DOHH2 (cell line): ENCODE data around the gene VWDE.

ENCODE experiments used
- H3F3A ChIP-seq: fragments of 200-600 bp; sonication (generic), shearing (Covaris generic); 2 replicates; pipeline ENCODE4 v1.6.0; 2016; ENCODE audit warnings: antibody characterized with exemption, mild to moderate bottlenecking; ENCODE audit not compliant: control insufficient read depth, insufficient read depth
- H3K27ac ChIP-seq: fragments of 200-600 bp; sonication (generic); 2 replicates; pipeline ENCODE4 v1.5.1; 2014; ENCODE audit warnings: low read depth, mild to moderate bottlenecking, low read length, moderate library complexity
- H3K27me3 ChIP-seq: fragments of 200-600 bp; sonication (generic); 2 replicates; pipeline ENCODE4 v1.6.1; 2014; ENCODE audit warnings: mild to moderate bottlenecking, low read length, mixed read lengths; ENCODE audit not compliant: control insufficient read depth
- H3K36me3 ChIP-seq: fragments of 200-600 bp; sonication (generic); 2 replicates; pipeline ENCODE4 v1.6.1; 2014; ENCODE audit warnings: mild to moderate bottlenecking, low read length, moderate library complexity, mixed read lengths; ENCODE audit not compliant: control insufficient read depth
- H3K4me1 ChIP-seq: fragments of 200-600 bp; sonication (generic); 2 replicates; pipeline ENCODE4 v1.6.1; 2014; ENCODE audit warnings: mild to moderate bottlenecking, low read length, mixed read lengths; ENCODE audit not compliant: control insufficient read depth
- H3K4me2 ChIP-seq: fragments of 200-600 bp; sonication (generic); 2 replicates; pipeline ENCODE4 v1.6.0; 2014; ENCODE audit warnings: mild to moderate bottlenecking, low read length, moderate library complexity
- H3K4me3 ChIP-seq: fragments of 200-600 bp; sonication (generic); 2 replicates; pipeline ENCODE4 v1.5.1; 2014; ENCODE audit warnings: mild to moderate bottlenecking, low read length, mixed read lengths
- H3K79me2 ChIP-seq: fragments of 200-600 bp; sonication (generic); 2 replicates; pipeline ENCODE4 v1.6.1; 2014; ENCODE audit warnings: mild to moderate bottlenecking, low read length, mixed read lengths; ENCODE audit not compliant: control insufficient read depth
- H3K9me2 ChIP-seq: fragments of 200-600 bp; sonication (generic); replicated peaks from 2 replicates; pipeline ENCODE4 v1.6.1; 2014; ENCODE audit warnings: mild to moderate bottlenecking, low read length, mixed read lengths; ENCODE audit not compliant: control insufficient read depth
- H3K9me3 ChIP-seq: fragments of 200-600 bp; sonication (generic); 2 replicates; pipeline ENCODE4 v1.6.1; 2014; ENCODE audit warnings: antibody characterized with exemption, low read length, mixed read lengths; ENCODE audit not compliant: control insufficient read depth, insufficient read depth
- H4K20me1 ChIP-seq: fragments of 200-600 bp; sonication (generic); 2 replicates; pipeline ENCODE4 v1.6.0; 2014; ENCODE audit warnings: low read depth, mild to moderate bottlenecking, antibody characterized with exemption, low read length, moderate library complexity; ENCODE audit not compliant: control insufficient read depth, insufficient read depth
- CTCF ChIP-seq: fragments of 200-600 bp; sonication (generic); IDR thresholded peaks from one replicate; pipeline ENCODE4 v1.5.1; 2014; ENCODE audit warnings: antibody characterized with exemption, mild to moderate bottlenecking, low read depth, low read length; ENCODE audit not compliant: poor library complexity, severe bottlenecking
- EZH2phosphoT487 ChIP-seq: fragments of 200-600 bp; sonication (generic); IDR thresholded peaks from 2 replicates; pipeline ENCODE4 v1.6.1; 2017; ENCODE audit warnings: borderline replicate concordance, mild to moderate bottlenecking, antibody characterized with exemption, low read length, moderate library complexity, mixed read lengths

Gene VWDE

DNA sequence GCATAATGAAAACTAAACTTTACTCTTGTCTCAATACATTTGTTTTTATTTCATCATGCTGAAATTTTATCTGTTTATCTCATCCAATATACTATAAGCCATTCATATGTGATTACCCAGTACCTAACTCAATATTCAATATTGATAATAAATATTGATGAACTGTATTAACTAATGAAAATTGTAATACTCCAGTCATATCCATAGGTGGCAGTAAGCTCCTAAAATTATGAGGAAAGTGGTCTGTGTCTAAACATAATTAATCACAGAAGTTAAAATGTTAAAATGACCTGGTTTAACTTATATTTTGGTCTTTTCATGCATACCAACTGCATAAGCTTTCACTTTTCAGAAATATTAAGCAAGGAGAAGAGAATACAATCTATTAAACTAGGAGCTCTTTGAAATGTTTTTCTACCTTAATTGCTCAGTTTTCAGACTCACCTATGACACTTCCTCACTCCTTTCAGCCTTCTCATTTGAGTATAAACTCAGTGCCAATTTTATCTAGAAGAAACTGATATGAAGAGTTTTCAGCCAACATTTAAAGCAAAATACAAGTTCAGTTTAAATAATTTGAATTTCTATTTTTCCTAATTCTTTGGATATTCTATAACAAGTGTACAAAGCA lies 30.5 kb upstream of the VWDE start:
- H3K4me1 ChIP-seq, result no peaks in the 10 kb centered on the region
- H3F3A ChIP-seq, result no peaks in the 10 kb centered on the region
- no peaks in the 10 kb centered on the region for H3K79me2 ChIP-seq
- no peaks in the 10 kb centered on the region for H3K36me3 ChIP-seq
- no peaks in the 10 kb centered on the region for H4K20me1 ChIP-seq
- no peak overlapping the region for H3K4me3 ChIP-seq
- no peak overlapping the region for H3K4me2 ChIP-seq
- no peaks in the 10 kb centered on the region for H3K27me3 ChIP-seq
- H3K9me2 ChIP-seq, result no peaks in the 10 kb centered on the region
- peak; percentile 77 for TF ChIP-seq CTCF
- no peak for TF ChIP-seq EZH2phosphoT487
- no peaks in the 10 kb centered on the region for H3K9me3 ChIP-seq
- H3K27ac ChIP-seq, result no peak overlapping the region

DNA sequence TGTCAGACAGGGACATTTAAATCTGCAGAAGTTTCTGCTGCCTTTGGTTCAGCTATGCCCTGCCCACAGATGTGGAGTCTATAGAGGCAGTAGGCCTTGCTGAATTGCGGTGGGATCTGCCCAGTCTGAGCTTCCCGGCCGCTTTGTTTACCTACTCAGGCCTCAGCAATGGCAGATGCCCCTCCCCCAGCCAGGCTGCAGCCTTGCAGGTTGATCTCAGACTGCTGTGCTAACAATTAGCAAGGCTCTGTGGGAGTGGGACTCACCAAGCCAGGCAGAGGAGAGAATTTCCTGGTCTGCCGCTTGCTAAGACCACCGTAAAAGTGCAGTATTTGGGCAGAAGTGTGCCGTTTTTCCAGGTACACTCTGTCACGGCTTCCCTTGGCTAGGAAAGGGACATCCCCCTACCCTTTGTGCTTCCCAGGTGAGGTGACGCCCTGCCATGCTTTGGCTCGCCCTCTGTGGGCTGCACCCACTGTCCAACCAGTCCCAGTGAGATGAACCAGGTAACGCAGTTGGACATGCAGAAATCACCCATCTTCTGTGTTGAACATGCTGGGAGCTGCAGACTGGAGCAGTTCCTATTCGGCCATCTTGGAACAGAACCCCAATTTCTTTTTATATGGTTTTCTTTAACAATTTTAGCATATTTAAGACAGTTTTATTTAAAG lies 28.4 kb upstream of the VWDE start:
- no peaks in the 10 kb centered on the region for H3K9me2 ChIP-seq
- H3K79me2 ChIP-seq, result no peaks in the 10 kb centered on the region
- H4K20me1 ChIP-seq, result no peaks in the 10 kb centered on the region
- no peaks in the 10 kb centered on the region for H3K36me3 ChIP-seq
- H3K27me3 ChIP-seq, result no peaks in the 10 kb centered on the region
- TF ChIP-seq CTCF (no peak), EZH2phosphoT487 (no peak)
- H3K27ac ChIP-seq, result no peak overlapping the region
- no peaks in the 10 kb centered on the region for H3K9me3 ChIP-seq
- H3K4me1 ChIP-seq, result no peaks in the 10 kb centered on the region
- H3K4me3 ChIP-seq, result no peak overlapping the region
- no peaks in the 10 kb centered on the region for H3F3A ChIP-seq
- H3K4me2 ChIP-seq, result no peak overlapping the region

GRCh38 chr7:12425311-12425710 lies 21.6 kb upstream of the VWDE start:
- Histone ChIP-seq H3K4me2 (no peak overlapping the region), H3K9me3 (no peaks in the 10 kb centered on the region; the same call in 1 of the 2 replicates), H3K36me3 (no peaks in the 10 kb centered on the region), H3F3A (no peaks in the 10 kb centered on the region), H3K27me3 (no peaks in the 10 kb centered on the region), H3K4me1 (no peaks in the 10 kb centered on the region), H4K20me1 (no peaks in the 10 kb centered on the region), H3K9me2 (no peaks in the 10 kb centered on the region), H3K79me2 (no peaks in the 10 kb centered on the region), H3K4me3 (no peak overlapping the region), H3K27ac (no peak overlapping the region)
- TF ChIP-seq CTCF, result no peak
- TF ChIP-seq EZH2phosphoT487, result no peak
